Adrenal gland (tissue), 12 donors: ENCODE results near the gene NCOA5. TPM values are rescaled to one million over a fixed set of nuclear protein-coding genes. Genes with fewer than 3 reads are reported as not detected.

Experiments used
- DNase-seq, 7 donors: peaks; one replicate each; pipeline ENCODE4 v3.0.0-alpha.2; 2019 to 2020
- H3K27ac ChIP-seq, 5 donors: fragments of 200-600 bp; sonication (generic) in 4 of 5; 1 replicate in 3 of 5; 2 replicates in 2 of 5; pipeline versions ENCODE4 v1.5.1 to v1.8.0; 2016 to 2020; ENCODE audit warnings: mild to moderate bottlenecking in 1 of 5
- H3K27me3 ChIP-seq: fragments of 200-600 bp; 2 replicates; pipeline ENCODE4 v1.8.0; 2021
- H3K36me3 ChIP-seq, 2 donors: fragments of 200-600 bp; replicated peaks in 1 of 2; 1 replicate in 1 of 2; 2 replicates in 1 of 2; pipeline versions ENCODE4 v1.5.1 to v1.8.0; 2018 to 2022
- H3K4me1 ChIP-seq, 2 donors: fragments of 200-600 bp; replicated peaks in 1 of 2; 1 replicate in 1 of 2; 2 replicates in 1 of 2; pipeline versions ENCODE4 v1.5.1 to v1.8.0; 2018 to 2021
- H3K4me3 ChIP-seq, 4 donors: fragments of 200-600 bp; sonication (generic) in 3 of 4; one replicate each; pipeline ENCODE4 v1.5.1; 2016 to 2018
- H3K9me3 ChIP-seq, 3 donors: fragments of 200-600 bp; sonication (generic) in 1 of 3; replicated peaks in 1 of 3; 1 replicate in 2 of 3; 2 replicates in 1 of 3; pipeline versions ENCODE4 v1.5.1 to v1.8.0; 2016 to 2021
- CTCF ChIP-seq, 6 experiments: fragments of 450-650 bp in 4 of 6; fragments of 200-600 bp in 2 of 6; sonication (generic) in 1 of 6; IDR thresholded peaks; 1 replicate in 5 of 6; 2 replicates in 1 of 6; pipeline versions ENCODE4 v1.5.1 to v1.8.0; 2016 to 2021; ENCODE audit warnings: antibody characterized with exemption in 6 of 6, mild to moderate bottlenecking in 2 of 6, moderate library complexity in 1 of 6
- POLR2A ChIP-seq, 2 donors: fragments of 450-650 bp; IDR thresholded peaks; one replicate each; pipeline ENCODE4 v1.6.1; 2017; ENCODE audit warnings: antibody characterized with exemption in 2 of 2, mild to moderate bottlenecking in 2 of 2, moderate library complexity in 1 of 2
- WGBS, 4 donors: extraction: QIAGEN DNeasy Blood & Tissue Kit in 2 of 4; methylation state at CpG; one replicate each; pipeline versions ENCODE4 v1.1.5 to v1.1.7; 2013 to 2017; 5-methylcytosine and 5-hydroxymethylcytosine counted together
- intact Hi-C, 2 donors: fragments of 100-400 bp; cut with DNase I; formaldehyde crosslinking; loops; one replicate each; pipeline versions ENCODE4 v1.14.1 to v1.15.0; 2022 to 2023
- polyA plus RNA-seq, 3 donors: library from polyadenylated mRNA; stranded (reverse); fragments of 200-250 nt in 2 of 3; fragments of 350-450 nt in 1 of 3; fragmentation: Illumina TruSeq in 1 of 3; extraction: RNeasy Lipid Tissue Mini Kit (QIAGEN cat#74804) in 1 of 3; gene quantifications; one replicate each; pipeline ENCODE4 v1.2.3, GENCODE V29; 2013 to 2014
- total RNA-seq, 9 donors: library from RNA; depleted of rRNA in 4 of 9; stranded (reverse); fragments of >200 nt in 4 of 9; fragments of 120-200 nt in 1 of 9; fragmentation: NEBNext Ultra II Directional in 1 of 9; extraction: Animal tissue kit (Norgen Biotek cat#: 25700) in 1 of 9; gene quantifications; one replicate each; pipeline versions ENCODE4 v1.1.0 to v1.2.4, GENCODE V29; 2013 to 2023
- donor health status: healthy with polysubstance abuse.
- donor health status: Bipolar disorder and iron deficiency.
- donor health status: DM: yes; HTN: yes; CAD: no.
- donor health status: DM: no; HTN: no; CAD: no.
- donor health status: DM: no; HTN: no; CAD: no.
- donor health status: DM: yes; HTN: yes; CAD: no.

Gene NCOA5
- total and polyA plus RNA-seq, 12 donors = 17.8 to 44.8 (median 24.7) TPM

- Histone ChIP-seq H3K27ac (no peak overlapping the region), H3K27me3 (peaks cover 28% of the 10 kb centered on the region), H3K4me3 (no peak overlapping the region), H3K4me1 (no peaks in the 10 kb centered on the region), H3K9me3 (no peaks in the 10 kb centered on the region), H3K36me3 (no peaks in the 10 kb centered on the region)
- 75 to 83% (median 77%) methylated on average over 5 to 6 of the region's 6 CpGs for WGBS, 4 donors
- intact Hi-C loops = no loop called here
- no peak for DNase-seq
- TF ChIP-seq POLR2A (IDR thresholded peaks at IDR 0.05) = no peak
- TF ChIP-seq CTCF (IDR thresholded peaks at IDR 0.05) = no peak
Measured at GRCh38 chr20:46035713-46036112, 54.0 kb downstream of the NCOA5 start.

GRCh38 chr20:46035253-46035652 is 54.5 kb downstream of the NCOA5 start:
- H3K9me3 ChIP-seq = no peaks in the 10 kb centered on the region
- H3K4me3 ChIP-seq = no peak overlapping the region
- no peaks in the 10 kb centered on the region for H3K4me1 ChIP-seq
- H3K27me3 ChIP-seq = peaks cover 32% of the 10 kb centered on the region
- no peaks in the 10 kb centered on the region for H3K36me3 ChIP-seq
- 64 to 71% (median 68%) methylated on average over 5 of the region's 5 CpGs for WGBS, 4 donors
- intact Hi-C loops = no loop called here
- H3K27ac ChIP-seq = no peak overlapping the region
- TF ChIP-seq POLR2A (IDR thresholded peaks at IDR 0.05) (no peak), CTCF (IDR thresholded peaks at IDR 0.05) (no peak)
- no peak for DNase-seq

GRCh38 chr20:46034039-46034438 is 55.7 kb downstream of the NCOA5 start:
- Histone ChIP-seq H3K9me3 (no peaks in the 10 kb centered on the region), H3K4me3 (no peak overlapping the region), H3K27ac (no peak overlapping the region), H3K36me3 (no peaks in the 10 kb centered on the region), H3K27me3 (peaks cover 38% of the 10 kb centered on the region), H3K4me1 (no peaks in the 10 kb centered on the region)
- intact Hi-C loops = no loop called here
- WGBS, 4 donors = 74 to 91% (median 84%) methylated on average over 3 of the region's 3 CpGs
- TF ChIP-seq POLR2A (IDR thresholded peaks at IDR 0.05) (no peak), CTCF (IDR thresholded peaks at IDR 0.05) (no peak)
- DNase-seq = no peak

GRCh38 chr20:46031701-46032254 is 58.0 kb downstream of the NCOA5 start:
- TF ChIP-seq CTCF (IDR thresholded peaks at IDR 0.05) = no peak
- TF ChIP-seq POLR2A (IDR thresholded peaks at IDR 0.05) = peak in 1 of 2 donors; percentile 26
- H3K4me1 ChIP-seq = no peaks in the 10 kb centered on the region
- H3K4me3 ChIP-seq = no peak overlapping the region
- H3K9me3 ChIP-seq = no peaks in the 10 kb centered on the region
- H3K27ac ChIP-seq = peak overlapping the region in 1 of 5 donors; percentile 71
- intact Hi-C loops = no loop called here
- 0 to 1% (median 1%) methylated on average over 7 to 55 of the region's 55 CpGs for WGBS, 4 donors
- peak in 2 of 7 donors; percentile 28 to 77 for DNase-seq
- H3K36me3 ChIP-seq = no peaks in the 10 kb centered on the region
- peaks cover 45% of the 10 kb centered on the region for H3K27me3 ChIP-seq
